Ovary (tissue), 3 donors: ENCODE results near the gene CABLES1.

ENCODE experiments used
- EP300 ChIP-seq: sonication (generic); formaldehyde crosslinking; IDR thresholded peaks from one replicate; pipeline ENCODE4 v1.6.1; 2017; ENCODE audit warnings: antibody characterized with exemption
- TF ChIP-seq, protein P1 (sequence below), 3 donors: fragments of 450-650 bp in 2 of 3; fragments of 200-600 bp in 1 of 3; IDR thresholded peaks; one replicate each; pipeline versions ENCODE4 v1.5.1 to v1.8.0; 2016 to 2022; ENCODE audit warnings: antibody characterized with exemption in 3 of 3, mild to moderate bottlenecking in 1 of 3
- donor health status: DM: no; HTN: no; CAD: no.

DNA sequence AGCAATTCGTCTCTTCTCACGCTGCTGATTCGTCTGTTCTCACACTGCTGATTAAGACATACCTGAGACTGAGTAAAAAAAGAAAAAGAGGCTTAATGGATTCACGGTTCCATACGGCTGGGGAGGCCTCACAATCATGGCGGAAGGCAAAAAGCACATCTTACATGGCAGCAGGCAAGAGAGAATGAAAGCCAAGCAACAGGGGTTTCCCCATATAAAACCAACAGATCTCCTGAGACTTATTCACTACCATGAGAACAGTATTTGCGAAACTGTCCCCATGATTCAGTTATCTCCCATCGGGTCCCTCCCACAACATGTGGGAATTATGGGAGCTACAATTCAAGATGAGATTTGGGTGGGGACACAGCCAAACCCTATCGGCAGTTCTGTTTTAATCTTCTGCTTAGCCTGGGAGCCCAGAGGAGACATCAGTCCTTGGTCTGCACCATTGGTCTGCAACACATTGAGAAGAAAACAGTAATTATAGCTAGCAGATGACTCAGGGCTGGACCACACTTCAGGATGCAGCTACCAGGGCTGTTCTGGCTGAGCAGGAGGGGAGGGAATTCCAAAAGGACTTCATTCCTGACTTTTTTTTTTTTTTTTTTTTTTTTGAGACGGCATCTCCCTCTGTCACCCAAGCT lies 69.4 kb downstream of the CABLES1 start:
- TF ChIP-seq, protein P1, sequence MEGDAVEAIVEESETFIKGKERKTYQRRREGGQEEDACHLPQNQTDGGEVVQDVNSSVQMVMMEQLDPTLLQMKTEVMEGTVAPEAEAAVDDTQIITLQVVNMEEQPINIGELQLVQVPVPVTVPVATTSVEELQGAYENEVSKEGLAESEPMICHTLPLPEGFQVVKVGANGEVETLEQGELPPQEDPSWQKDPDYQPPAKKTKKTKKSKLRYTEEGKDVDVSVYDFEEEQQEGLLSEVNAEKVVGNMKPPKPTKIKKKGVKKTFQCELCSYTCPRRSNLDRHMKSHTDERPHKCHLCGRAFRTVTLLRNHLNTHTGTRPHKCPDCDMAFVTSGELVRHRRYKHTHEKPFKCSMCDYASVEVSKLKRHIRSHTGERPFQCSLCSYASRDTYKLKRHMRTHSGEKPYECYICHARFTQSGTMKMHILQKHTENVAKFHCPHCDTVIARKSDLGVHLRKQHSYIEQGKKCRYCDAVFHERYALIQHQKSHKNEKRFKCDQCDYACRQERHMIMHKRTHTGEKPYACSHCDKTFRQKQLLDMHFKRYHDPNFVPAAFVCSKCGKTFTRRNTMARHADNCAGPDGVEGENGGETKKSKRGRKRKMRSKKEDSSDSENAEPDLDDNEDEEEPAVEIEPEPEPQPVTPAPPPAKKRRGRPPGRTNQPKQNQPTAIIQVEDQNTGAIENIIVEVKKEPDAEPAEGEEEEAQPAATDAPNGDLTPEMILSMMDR (IDR thresholded peaks at IDR 0.05): no peak
- TF ChIP-seq EP300: no peak
